Neuronal stem cell (in vitro differentiated cells): Measurements from ENCODE around the gene CYP27B1.
"Not testable (repeated sequence)": the region's sequence is repeated elsewhere in the genome, so short reads cannot be mapped to it uniquely, and the experiment has no call there.

Experiments used
- DNase-seq: peaks from one replicate; pipeline ENCODE4 v3.0.0-alpha.2; 2013; ENCODE audit warnings: low spot score
- H2AFZ ChIP-seq: one replicate; pipeline ENCODE4 v1.6.1; 2013; ENCODE audit warnings: mild to moderate bottlenecking, low read length, inconsistent platforms
- H2AK5ac ChIP-seq: 2 replicates; pipeline ENCODE4 v1.6.1; 2013; ENCODE audit warnings: low read depth, mild to moderate bottlenecking, inconsistent platforms, low read length, moderate library complexity, mixed read lengths
- H2BK120ac ChIP-seq: 2 replicates; pipeline ENCODE4 v1.6.1; 2013; ENCODE audit warnings: low read depth, mild to moderate bottlenecking, inconsistent platforms, low read length, moderate library complexity, mixed read lengths
- H2BK12ac ChIP-seq: one replicate; pipeline ENCODE4 v1.6.1; 2013; ENCODE audit warnings: low read length, inconsistent platforms
- H2BK15ac ChIP-seq: 2 replicates; pipeline ENCODE4 v1.6.1; 2013; ENCODE audit warnings: mild to moderate bottlenecking, low read length, inconsistent platforms, mixed read lengths
- H2BK5ac ChIP-seq: one replicate; pipeline ENCODE4 v1.6.1; 2013; ENCODE audit warnings: inconsistent platforms, mild to moderate bottlenecking, low read length, moderate library complexity
- H3K14ac ChIP-seq: one replicate; pipeline ENCODE4 v1.6.1; 2013; ENCODE audit warnings: low read length, inconsistent platforms
- H3K18ac ChIP-seq: 2 replicates; pipeline ENCODE4 v1.6.1; 2013; ENCODE audit warnings: low read length, inconsistent platforms
- H3K23ac ChIP-seq: 2 replicates; pipeline ENCODE4 v1.6.1; 2013; ENCODE audit warnings: low read depth, mild to moderate bottlenecking, mixed read lengths, low read length, inconsistent platforms; ENCODE audit not compliant: poor library complexity
- H3K27ac ChIP-seq: replicated peaks from 3 replicates; pipeline ENCODE4 v1.5.1; 2013; ENCODE audit warnings: low read length, inconsistent platforms
- H3K27me3 ChIP-seq, 3 experiments: 2 replicates each; pipeline ENCODE4 v1.6.1; 2013; ENCODE audit warnings: low read length in 3 of 3, mild to moderate bottlenecking in 2 of 3, inconsistent platforms in 1 of 3, low read depth in 1 of 3, mixed read lengths in 1 of 3, moderate library complexity in 1 of 3; ENCODE audit not compliant: control insufficient read depth in 3 of 3, insufficient read depth in 3 of 3
- H3K36me3 ChIP-seq, 2 donors: replicated peaks in 1 of 2; 2 replicates each; pipeline ENCODE4 v1.6.1; 2013; ENCODE audit warnings: low read length in 2 of 2; ENCODE audit not compliant: control insufficient read depth in 2 of 2, insufficient read depth in 2 of 2
- H3K4ac ChIP-seq: 2 replicates; pipeline ENCODE4 v1.6.1; 2013; ENCODE audit warnings: inconsistent platforms, mild to moderate bottlenecking, low read length, moderate library complexity
- H3K4me1 ChIP-seq, 2 donors: 1 replicate in 1 of 2; 2 replicates in 1 of 2; pipeline ENCODE4 v1.6.1; 2013; ENCODE audit warnings: low read length in 2 of 2, low read depth in 1 of 2; ENCODE audit not compliant: control insufficient read depth in 2 of 2, insufficient read depth in 1 of 2
- H3K4me2 ChIP-seq: one replicate; pipeline ENCODE4 v1.6.1; 2013; ENCODE audit warnings: mild to moderate bottlenecking, low read length, inconsistent platforms; ENCODE audit not compliant: insufficient read depth, poor library complexity, severe bottlenecking
- H3K4me3 ChIP-seq, 2 donors: 2 replicates each; pipeline ENCODE4 v1.5.1; 2013; ENCODE audit warnings: low read length in 2 of 2, mild to moderate bottlenecking in 2 of 2, inconsistent platforms in 1 of 2, moderate library complexity in 1 of 2
- H3K79me1 ChIP-seq: one replicate; pipeline ENCODE4 v1.6.1; 2013; ENCODE audit warnings: low read depth, mild to moderate bottlenecking, inconsistent platforms, low read length, moderate library complexity
- H3K9ac ChIP-seq: one replicate; pipeline ENCODE4 v1.6.1; 2013; ENCODE audit warnings: mild to moderate bottlenecking, low read depth, low read length, inconsistent platforms; ENCODE audit not compliant: poor library complexity
- H3K9me3 ChIP-seq, 2 donors: replicated peaks in 1 of 2; 2 replicates each; pipeline versions ENCODE3 to v1.6.1; 2013; ENCODE audit warnings: low read length in 2 of 2, mild to moderate bottlenecking in 2 of 2, inconsistent platforms in 1 of 2, low read depth in 1 of 2, mixed read lengths in 1 of 2, moderate library complexity in 1 of 2; ENCODE audit not compliant: control insufficient read depth in 2 of 2, insufficient read depth in 1 of 2
- H4K8ac ChIP-seq: one replicate; pipeline ENCODE4 v1.6.1; 2013; ENCODE audit warnings: low read depth, mild to moderate bottlenecking, inconsistent platforms, low read length, moderate library complexity
- H4K91ac ChIP-seq: one replicate; pipeline ENCODE4 v1.6.1; 2013; ENCODE audit warnings: low read length, low read depth, mild to moderate bottlenecking, inconsistent platforms; ENCODE audit not compliant: poor library complexity
- WGBS, 2 donors: extraction: QIAGEN DNeasy Blood & Tissue Kit; methylation state at CpG; one replicate each; pipeline ENCODE4 v1.1.7; 2013; ENCODE audit warnings: missing lambda C conversion rate in 2 of 2, mixed read lengths in 1 of 2; ENCODE audit not compliant: insufficient read length in 2 of 2, insufficient replicate concordance in 1 of 2; ENCODE audit errors: extremely low coverage in 2 of 2; 5-methylcytosine and 5-hydroxymethylcytosine counted together

The CYP27B1 gene

DNA sequence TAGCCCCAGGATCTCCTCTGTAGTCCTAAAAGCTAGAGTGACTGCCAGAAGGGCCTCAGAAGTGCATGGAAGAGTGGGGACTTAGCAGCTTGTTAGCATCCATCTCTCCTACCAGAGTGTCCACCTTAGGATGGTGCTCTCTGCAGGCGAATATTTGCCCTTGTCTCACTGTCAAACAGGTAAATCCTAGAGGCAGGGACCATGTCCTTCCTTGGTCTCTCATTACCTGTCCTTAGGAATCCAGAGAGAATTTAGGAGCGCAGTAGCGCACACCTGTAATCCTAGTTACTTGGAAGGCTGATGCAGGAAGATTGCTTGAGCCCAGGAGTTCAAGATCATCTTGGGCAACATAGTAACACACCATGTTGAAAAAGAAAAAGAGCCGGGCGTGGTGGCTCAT lies 49.7 kb downstream of the CYP27B1 start:
- H3K14ac ChIP-seq, result no peak overlapping the region
- peaks cover 0 to 1% of the 10 kb centered on the region in 2 donors for H3K9me3 ChIP-seq
- no peak overlapping the region for H2AFZ ChIP-seq
- H3K4me2 ChIP-seq, result no peak overlapping the region
- no peak overlapping the region for H3K9ac ChIP-seq
- H2BK120ac ChIP-seq, result no peak overlapping the region
- H4K91ac ChIP-seq, result no peak overlapping the region
- H3K27ac ChIP-seq, result no peak overlapping the region
- H3K79me1 ChIP-seq, result no peaks in the 10 kb centered on the region
- peaks cover 0 to 3% of the 10 kb centered on the region in 2 donors for H3K4me1 ChIP-seq
- H3K23ac ChIP-seq, result no peak overlapping the region
- H2BK15ac ChIP-seq, result no peak overlapping the region
- H4K8ac ChIP-seq, result no peak overlapping the region
- no peak overlapping the region for H2BK5ac ChIP-seq
- no peak overlapping the region for H3K4ac ChIP-seq
- no peaks in the 10 kb centered on the region for H3K27me3 ChIP-seq
- WGBS, 2 donors, result no CpG with 5 or more reads among the region's 5 CpGs
- peaks cover 22 to 80% of the 10 kb centered on the region in 2 donors for H3K36me3 ChIP-seq
- no peak overlapping the region for H3K18ac ChIP-seq
- H2AK5ac ChIP-seq, result no peak overlapping the region
- H3K4me3 ChIP-seq, result no peak overlapping the region
- DNase-seq, result no peak
- H2BK12ac ChIP-seq, result no peak overlapping the region

DNA sequence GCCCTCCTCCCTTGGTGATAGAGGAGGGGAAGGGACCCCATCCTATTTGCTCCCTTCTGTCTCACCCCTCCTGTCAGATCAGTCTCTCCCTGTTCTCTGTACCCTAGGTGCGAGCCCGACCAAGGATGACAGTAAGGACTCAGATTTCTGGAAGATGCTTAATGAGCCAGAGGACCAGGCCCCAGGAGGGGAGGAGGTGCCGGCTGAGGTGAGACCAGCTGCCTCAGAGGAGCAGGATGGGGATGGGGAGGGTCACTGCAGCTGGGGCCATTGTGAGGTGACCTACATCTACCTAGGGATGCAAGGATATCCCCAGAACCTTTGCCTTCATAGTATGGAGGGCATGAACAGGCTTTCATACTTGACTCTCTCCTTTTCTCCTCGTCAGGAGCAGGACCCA lies 50.6 kb downstream of the CYP27B1 start:
- peaks cover 22 to 77% of the 10 kb centered on the region in 2 donors for H3K36me3 ChIP-seq
- H3K4me1 ChIP-seq, result peaks cover 0 to 3% of the 10 kb centered on the region in 2 donors
- no peak overlapping the region for H4K91ac ChIP-seq
- no peak overlapping the region for H3K9ac ChIP-seq
- DNase-seq, result no peak
- peaks cover 0 to 7% of the 10 kb centered on the region in 2 donors for H3K9me3 ChIP-seq
- H3K4me2 ChIP-seq, result no peak overlapping the region
- H3K23ac ChIP-seq, result no peak overlapping the region
- no peak overlapping the region for H2BK120ac ChIP-seq
- no peak overlapping the region for H3K4me3 ChIP-seq
- no peak overlapping the region for H3K18ac ChIP-seq
- H3K14ac ChIP-seq, result no peak overlapping the region
- H2AFZ ChIP-seq, result no peak overlapping the region
- H2AK5ac ChIP-seq, result no peak overlapping the region
- WGBS, 2 donors, result no CpG with 5 or more reads among the region's 4 CpGs
- H4K8ac ChIP-seq, result no peak overlapping the region
- no peak overlapping the region for H2BK5ac ChIP-seq
- H3K4ac ChIP-seq, result peak overlapping the region; percentile 38
- H2BK12ac ChIP-seq, result no peak overlapping the region
- H3K79me1 ChIP-seq, result no peaks in the 10 kb centered on the region
- no peaks in the 10 kb centered on the region for H3K27me3 ChIP-seq
- H2BK15ac ChIP-seq, result no peak overlapping the region
- no peak overlapping the region for H3K27ac ChIP-seq

GRCh38 chr12:57715786-57716185 lies 51.1 kb downstream of the CYP27B1 start:
- no peak overlapping the region for H3K4me3 ChIP-seq
- no peak overlapping the region for H3K4ac ChIP-seq
- no peak overlapping the region for H3K9ac ChIP-seq
- H2AK5ac ChIP-seq, result no peak overlapping the region
- no peak overlapping the region for H3K23ac ChIP-seq
- H3K9me3 ChIP-seq, result peaks cover 0 to 7% of the 10 kb centered on the region in 2 donors
- H2BK5ac ChIP-seq, result no peak overlapping the region
- no peak overlapping the region for H2BK15ac ChIP-seq
- no peak overlapping the region for H3K27ac ChIP-seq
- H3K27me3 ChIP-seq, result no peaks in the 10 kb centered on the region
- DNase-seq, result no peak
- no peaks in the 10 kb centered on the region for H3K79me1 ChIP-seq
- H3K36me3 ChIP-seq, result peaks cover 22 to 74% of the 10 kb centered on the region in 2 donors
- H4K91ac ChIP-seq, result no peak overlapping the region
- H4K8ac ChIP-seq, result no peak overlapping the region
- H2BK12ac ChIP-seq, result no peak overlapping the region
- no peak overlapping the region for H2BK120ac ChIP-seq
- no peak overlapping the region for H3K18ac ChIP-seq
- peaks cover 0 to 3% of the 10 kb centered on the region in 2 donors for H3K4me1 ChIP-seq
- no CpG with 5 or more reads among the region's 12 CpGs for WGBS, 2 donors
- H2AFZ ChIP-seq, result no peak overlapping the region
- no peak overlapping the region for H3K4me2 ChIP-seq
- no peak overlapping the region for H3K14ac ChIP-seq

DNA sequence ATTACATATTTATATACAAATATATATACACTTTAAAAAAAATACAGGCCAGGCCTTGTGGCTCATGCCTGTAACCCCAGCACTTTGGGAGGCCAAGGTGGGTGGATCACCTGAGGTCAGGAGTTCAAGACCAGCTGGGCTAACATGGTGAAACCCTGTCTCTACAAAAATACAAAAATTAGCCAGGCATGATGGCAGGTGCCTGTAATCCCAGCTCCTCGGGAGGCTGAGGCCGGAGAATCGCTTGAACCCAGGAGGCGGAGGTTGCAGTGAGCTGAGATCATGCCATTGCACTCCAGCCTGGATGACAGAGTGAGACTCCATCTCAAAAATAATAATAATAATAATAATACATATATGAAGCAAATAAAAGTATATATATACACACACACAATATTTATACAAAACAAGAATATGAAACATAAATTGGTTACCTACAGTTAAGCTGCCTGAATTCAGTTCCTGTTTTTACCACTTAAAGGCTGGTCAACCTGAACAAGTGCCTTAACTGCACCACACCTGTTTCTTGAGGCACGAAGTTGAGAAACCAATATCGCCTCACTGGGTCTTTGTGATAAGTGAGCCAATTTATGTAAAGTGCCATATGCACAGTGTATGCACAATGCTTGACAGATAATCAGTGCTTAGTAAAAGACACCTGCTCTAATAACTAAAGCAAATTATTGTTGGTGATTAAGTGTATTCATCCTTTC lies 51.7 kb downstream of the CYP27B1 start:
- H2BK15ac ChIP-seq, H3K9me3 ChIP-seq, H2BK120ac ChIP-seq, H3K27ac ChIP-seq, H2BK12ac ChIP-seq, H3K23ac ChIP-seq, H2AK5ac ChIP-seq, H4K91ac ChIP-seq, H3K14ac ChIP-seq, H3K18ac ChIP-seq, H3K9ac ChIP-seq, H2AFZ ChIP-seq, H4K8ac ChIP-seq, H3K4me1 ChIP-seq, H3K27me3 ChIP-seq, H3K4me3 ChIP-seq, H3K4ac ChIP-seq, H2BK5ac ChIP-seq, DNase-seq, H3K4me2 ChIP-seq, H3K79me1 ChIP-seq: not testable (repeated sequence)
- no CpG with 5 or more reads among the region's 6 CpGs for WGBS, 2 donors
- peaks cover 18 to 69% of the 10 kb centered on the region in 2 donors for H3K36me3 ChIP-seq
